ENCODE measurements around the gene WDR86.

Gene WDR86

GRCh38 chr7:151383638-151384351, 26.0 kb downstream of the WDR86 start:
- peaks cover 35% of the 10 kb centered on the region for H3K27me3 ChIP-seq (ENCODE audit: insufficient read depth, poor library complexity, severe bottlenecking)
- no peak overlapping the region for H3K4me3 ChIP-seq (replicated peaks; ENCODE audit: insufficient read depth, low read length)
- no peak for DNase-seq (ENCODE audit: low read depth in 1 of 2, low spot score in 1 of 2)
- H3K27ac ChIP-seq (replicated peaks) = no peak overlapping the region
- TF ChIP-seq SPI1 (IDR thresholded peaks at IDR 0.05; ENCODE audit: borderline replicate concordance, low read depth) (no peak), POLR2AphosphoS5 (IDR thresholded peaks at IDR 0.05; ENCODE audit: low read depth) (no peak), REST (IDR thresholded peaks at IDR 0.05; ENCODE audit: insufficient replicate concordance, low read depth) (no peak), GABPA (IDR thresholded peaks at IDR 0.05; ENCODE audit: low read depth) (no peak), CTCF (IDR thresholded peaks at IDR 0.05; ENCODE audit: insufficient read depth, low read length) (no peak)

- H3K4me3 ChIP-seq (replicated peaks; ENCODE audit: insufficient read depth, low read length) = peak overlapping the region; percentile 30; the same call in 1 of the 2 replicates
- no peak overlapping the region for H3K27ac ChIP-seq (replicated peaks)
- peaks cover 27% of the 10 kb centered on the region for H3K27me3 ChIP-seq (ENCODE audit: insufficient read depth, poor library complexity, severe bottlenecking)
- DNase-seq (ENCODE audit: low read depth in 1 of 2, low spot score in 1 of 2) = no peak
- no peak for TF ChIP-seq GABPA (IDR thresholded peaks at IDR 0.05; ENCODE audit: low read depth)
- no peak for TF ChIP-seq REST (IDR thresholded peaks at IDR 0.05; ENCODE audit: insufficient replicate concordance, low read depth)
- no peak for TF ChIP-seq POLR2AphosphoS5 (IDR thresholded peaks at IDR 0.05; ENCODE audit: low read depth)
- TF ChIP-seq SPI1 (IDR thresholded peaks at IDR 0.05; ENCODE audit: borderline replicate concordance, low read depth) = no peak
- TF ChIP-seq CTCF (IDR thresholded peaks at IDR 0.05; ENCODE audit: insufficient read depth, low read length) = no peak
Observed at GRCh38 chr7:151382079-151382885, 27.6 kb downstream of the WDR86 start.

- TF ChIP-seq CTCF (IDR thresholded peaks at IDR 0.05; ENCODE audit: insufficient read depth, low read length) (no peak), REST (IDR thresholded peaks at IDR 0.05; ENCODE audit: insufficient replicate concordance, low read depth) (no peak), GABPA (IDR thresholded peaks at IDR 0.05; ENCODE audit: low read depth) (no peak), POLR2AphosphoS5 (IDR thresholded peaks at IDR 0.05; ENCODE audit: low read depth) (no peak), SPI1 (IDR thresholded peaks at IDR 0.05; ENCODE audit: borderline replicate concordance, low read depth) (no peak)
- Histone ChIP-seq H3K4me3 (replicated peaks; ENCODE audit: insufficient read depth, low read length) (peak overlapping the region; percentile 30), H3K27me3 (ENCODE audit: insufficient read depth, poor library complexity, severe bottlenecking) (peaks cover 27% of the 10 kb centered on the region), H3K27ac (replicated peaks) (no peak overlapping the region)
- no peak for DNase-seq (ENCODE audit: low read depth in 1 of 2, low spot score in 1 of 2)
Observed at GRCh38 chr7:151381348-151382078, 28.3 kb downstream of the WDR86 start.

All from HL-60 (cell line).